GM12874 (cell line): ENCODE data around the gene ADAMTS14.

Experiments used
- TF ChIP-seq, protein P1 (sequence below): IDR thresholded peaks from 2 replicates; pipeline ENCODE4 v1.5.1; 2011; ENCODE audit warnings: low read depth, mild to moderate bottlenecking, control low read depth, low read length, moderate library complexity; ENCODE audit not compliant: insufficient read depth

The ADAMTS14 gene

DNA sequence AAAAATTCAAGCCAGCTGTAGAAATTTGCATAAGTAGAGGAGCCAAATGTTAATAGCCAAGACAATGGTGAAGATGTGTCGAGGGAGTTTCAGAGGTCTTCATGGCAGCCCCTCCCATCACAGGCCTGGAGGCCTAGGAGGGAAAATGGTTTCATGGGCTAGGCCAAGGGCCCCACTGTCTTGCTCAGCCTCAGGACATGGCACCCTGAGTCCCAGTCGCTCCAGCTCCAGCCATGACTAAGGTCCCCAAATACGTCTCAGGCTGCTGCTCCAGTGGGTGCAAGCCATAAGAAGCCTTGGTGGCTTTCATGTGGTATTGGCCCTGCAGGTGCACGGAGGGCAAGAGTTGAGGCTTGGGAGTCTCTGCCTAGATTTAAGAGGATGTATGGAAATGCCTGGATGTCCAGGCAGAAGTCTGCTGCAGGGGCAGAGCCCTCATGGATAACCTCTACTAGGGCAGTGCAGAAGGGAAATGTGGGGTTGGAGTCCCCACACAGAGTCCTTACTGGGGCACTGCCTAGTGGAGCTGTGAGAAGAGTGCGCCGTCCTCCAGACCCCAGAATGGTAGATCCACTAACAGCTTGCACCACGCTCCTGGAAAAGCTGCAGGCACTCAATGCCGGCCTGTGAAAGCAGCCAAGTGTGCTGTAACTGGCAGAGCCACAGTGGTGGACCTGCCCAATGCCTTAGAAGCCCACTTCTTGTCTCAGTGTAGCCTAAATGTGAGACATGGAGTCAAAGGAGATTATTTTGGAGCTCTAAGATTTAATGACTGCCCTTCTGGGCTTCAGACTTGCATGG lies 93.7 kb downstream of the ADAMTS14 start:
- TF ChIP-seq, protein P1, sequence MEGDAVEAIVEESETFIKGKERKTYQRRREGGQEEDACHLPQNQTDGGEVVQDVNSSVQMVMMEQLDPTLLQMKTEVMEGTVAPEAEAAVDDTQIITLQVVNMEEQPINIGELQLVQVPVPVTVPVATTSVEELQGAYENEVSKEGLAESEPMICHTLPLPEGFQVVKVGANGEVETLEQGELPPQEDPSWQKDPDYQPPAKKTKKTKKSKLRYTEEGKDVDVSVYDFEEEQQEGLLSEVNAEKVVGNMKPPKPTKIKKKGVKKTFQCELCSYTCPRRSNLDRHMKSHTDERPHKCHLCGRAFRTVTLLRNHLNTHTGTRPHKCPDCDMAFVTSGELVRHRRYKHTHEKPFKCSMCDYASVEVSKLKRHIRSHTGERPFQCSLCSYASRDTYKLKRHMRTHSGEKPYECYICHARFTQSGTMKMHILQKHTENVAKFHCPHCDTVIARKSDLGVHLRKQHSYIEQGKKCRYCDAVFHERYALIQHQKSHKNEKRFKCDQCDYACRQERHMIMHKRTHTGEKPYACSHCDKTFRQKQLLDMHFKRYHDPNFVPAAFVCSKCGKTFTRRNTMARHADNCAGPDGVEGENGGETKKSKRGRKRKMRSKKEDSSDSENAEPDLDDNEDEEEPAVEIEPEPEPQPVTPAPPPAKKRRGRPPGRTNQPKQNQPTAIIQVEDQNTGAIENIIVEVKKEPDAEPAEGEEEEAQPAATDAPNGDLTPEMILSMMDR = no peak

DNA sequence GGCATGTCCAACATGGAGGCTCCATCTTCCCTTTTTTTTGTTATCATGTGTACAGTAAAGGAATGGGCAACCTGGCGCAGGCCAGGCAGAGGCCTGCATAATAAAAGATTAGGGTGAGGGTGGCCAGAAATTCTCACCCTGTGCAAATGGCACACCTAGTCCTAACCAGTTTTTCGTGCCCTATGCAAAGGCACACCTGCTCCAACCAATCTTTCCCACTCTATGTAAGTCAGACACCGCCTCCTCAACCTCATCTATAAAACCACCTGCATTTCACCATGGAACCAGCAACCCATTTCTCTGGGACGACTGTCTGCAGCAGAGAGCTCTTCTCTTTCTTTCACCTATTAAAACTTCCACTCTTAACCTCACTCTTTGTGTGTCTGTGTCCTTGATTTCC lies 96.8 kb downstream of the ADAMTS14 start:
- TF ChIP-seq, protein P1 = no peak

DNA sequence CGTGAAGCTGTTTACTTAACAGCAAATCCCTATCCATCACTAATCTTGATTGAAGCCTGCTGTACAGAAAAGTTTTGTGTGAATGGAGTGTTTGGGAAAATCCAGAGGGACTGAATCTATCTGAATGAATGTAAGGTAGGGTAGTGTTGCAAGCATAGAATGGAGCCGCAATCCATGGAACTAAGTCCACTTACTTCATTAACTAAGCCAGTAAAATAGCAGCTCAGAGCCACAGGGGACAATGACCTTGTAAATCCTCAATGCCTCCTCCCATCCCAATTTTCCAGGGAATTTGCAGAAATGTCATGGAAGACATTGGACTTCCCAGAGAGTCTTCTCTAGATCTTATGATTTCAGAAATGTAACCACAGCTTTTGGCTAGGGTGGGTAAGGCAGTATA lies 97.7 kb downstream of the ADAMTS14 start:
- TF ChIP-seq, protein P1 = no peak

DNA sequence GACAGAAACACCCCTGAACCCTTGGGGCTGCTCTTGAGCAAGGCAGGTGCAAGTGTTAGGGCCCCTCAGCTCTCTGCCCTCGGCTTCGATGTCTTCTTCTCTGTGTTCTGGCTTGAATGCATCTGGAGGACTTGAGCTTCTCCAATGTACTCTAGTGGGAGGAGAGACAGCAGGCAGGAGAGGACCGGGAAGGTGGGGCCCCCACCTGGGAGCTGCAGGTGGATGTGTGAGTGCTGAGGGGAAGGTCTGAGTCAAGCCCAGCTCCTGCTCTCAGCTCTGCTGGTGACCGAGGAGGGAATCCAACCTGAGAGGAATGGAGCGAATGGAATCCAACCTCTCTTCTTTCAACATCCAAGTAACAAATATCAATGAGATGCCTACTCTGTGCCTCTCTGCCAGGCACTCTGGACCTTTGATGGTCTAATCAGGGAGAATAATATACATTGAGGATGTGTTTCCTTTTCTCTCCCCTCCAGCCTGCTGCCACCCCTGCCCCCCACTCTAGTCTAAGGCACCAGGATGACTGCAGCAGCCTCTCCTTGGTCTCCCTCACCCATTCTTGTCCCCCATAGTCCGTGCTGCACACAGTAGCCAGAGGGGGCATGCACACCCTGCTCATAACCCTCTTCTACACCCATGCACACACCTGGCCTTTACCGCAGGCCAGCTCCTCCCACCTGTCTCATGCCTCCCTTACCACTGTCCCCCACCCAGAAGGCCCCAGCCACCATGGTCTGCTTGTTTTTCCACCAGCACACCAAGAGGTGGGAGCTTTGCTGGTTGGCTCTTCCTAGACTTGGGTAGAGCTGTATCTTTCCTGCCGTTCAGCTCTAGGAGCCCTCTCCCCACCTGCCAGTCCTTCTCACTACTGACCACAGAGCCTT lies 99.2 kb downstream of the ADAMTS14 start:
- TF ChIP-seq, protein P1 = no peak

DNA sequence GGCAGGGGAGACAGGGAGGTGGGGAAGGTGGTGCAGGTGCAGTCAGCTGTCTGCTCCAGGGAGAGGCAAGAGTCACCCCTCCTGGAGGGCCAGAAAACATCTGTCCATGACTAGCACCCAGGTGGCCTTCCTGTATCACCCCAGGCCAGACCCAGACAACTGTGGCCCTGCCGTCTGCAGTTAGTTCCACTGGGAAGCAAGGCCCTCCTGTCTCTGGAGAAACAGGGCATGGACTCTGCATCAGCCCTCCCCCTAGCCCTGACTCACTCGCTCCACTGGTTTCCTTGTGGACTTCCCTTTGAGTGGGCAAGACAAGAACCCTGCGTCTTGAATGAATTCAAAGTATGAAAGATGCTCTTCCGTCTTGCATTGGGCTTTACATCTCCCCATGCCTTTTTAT lies 100.3 kb downstream of the ADAMTS14 start:
- TF ChIP-seq, protein P1 = no peak

DNA sequence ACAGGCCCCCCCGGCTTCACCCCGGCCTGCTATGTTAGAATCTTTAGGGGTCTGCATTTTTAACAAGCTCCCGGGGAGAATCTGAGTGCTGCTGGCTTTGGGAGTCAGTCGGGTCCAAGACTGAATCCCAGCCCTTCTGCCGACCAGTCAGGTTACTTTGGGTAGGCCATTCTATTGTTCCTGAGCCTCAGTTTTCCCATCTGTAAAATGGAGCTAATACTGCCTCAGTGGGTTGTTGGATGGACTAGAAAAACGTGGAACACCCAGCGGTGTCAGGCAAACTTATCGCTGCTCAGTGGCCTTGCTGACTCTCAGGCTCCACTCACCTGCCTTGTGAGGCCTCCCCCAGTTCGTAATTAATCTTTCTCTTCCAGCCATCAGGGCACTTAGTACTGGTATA lies 101.2 kb downstream of the ADAMTS14 start:
- TF ChIP-seq, protein P1 = no peak
